Parietal lobe (tissue), 2 donors: ENCODE data around the gene LGALS16. TPM values are rescaled to one million over a fixed set of nuclear protein-coding genes. Genes with fewer than 3 reads are reported as not detected.

Experiments used
- small RNA-seq: library from RNA; depleted of rRNA; stranded (forward); fragments of <200 nt; gene quantifications from one replicate; pipeline ENCODE3, GENCODE V24; 2014; ENCODE audit warnings: low replicate concordance
- total RNA-seq: library from RNA; depleted of rRNA; stranded (reverse); fragments of >200 nt; gene quantifications from one replicate; pipeline ENCODE4 v1.2.3, GENCODE V29; 2014

LGALS16 gene, protein sequence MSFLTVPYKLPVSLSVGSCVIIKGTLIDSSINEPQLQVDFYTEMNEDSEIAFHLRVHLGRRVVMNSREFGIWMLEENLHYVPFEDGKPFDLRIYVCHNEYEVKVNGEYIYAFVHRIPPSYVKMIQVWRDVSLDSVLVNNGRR
- total RNA-seq = not detected

DNA sequence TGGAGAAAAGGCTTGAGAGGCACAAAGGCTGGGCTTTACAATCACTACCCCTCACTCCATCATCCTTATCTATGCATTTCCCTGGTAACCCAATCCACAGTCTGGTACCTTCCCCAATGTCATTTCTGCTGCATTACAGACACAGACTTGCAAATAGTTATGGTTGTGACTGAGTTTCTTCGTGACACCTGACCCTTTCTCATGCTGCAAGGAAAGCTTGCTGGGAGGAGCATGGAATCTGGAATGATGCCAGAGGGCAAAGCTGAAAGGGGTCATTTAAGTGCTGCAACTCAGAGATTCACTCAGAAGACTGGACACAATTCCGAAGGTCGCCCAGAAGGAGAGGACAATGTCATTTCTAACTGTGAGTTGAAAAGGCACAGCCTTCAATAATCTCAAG, at the start of gene LGALS16:
Gene LGALS16 (plus strand): TSS at position 301 of the 400 bp plus-strand sequence. CDS start 49 bp downstream, at position 350.

DNA sequence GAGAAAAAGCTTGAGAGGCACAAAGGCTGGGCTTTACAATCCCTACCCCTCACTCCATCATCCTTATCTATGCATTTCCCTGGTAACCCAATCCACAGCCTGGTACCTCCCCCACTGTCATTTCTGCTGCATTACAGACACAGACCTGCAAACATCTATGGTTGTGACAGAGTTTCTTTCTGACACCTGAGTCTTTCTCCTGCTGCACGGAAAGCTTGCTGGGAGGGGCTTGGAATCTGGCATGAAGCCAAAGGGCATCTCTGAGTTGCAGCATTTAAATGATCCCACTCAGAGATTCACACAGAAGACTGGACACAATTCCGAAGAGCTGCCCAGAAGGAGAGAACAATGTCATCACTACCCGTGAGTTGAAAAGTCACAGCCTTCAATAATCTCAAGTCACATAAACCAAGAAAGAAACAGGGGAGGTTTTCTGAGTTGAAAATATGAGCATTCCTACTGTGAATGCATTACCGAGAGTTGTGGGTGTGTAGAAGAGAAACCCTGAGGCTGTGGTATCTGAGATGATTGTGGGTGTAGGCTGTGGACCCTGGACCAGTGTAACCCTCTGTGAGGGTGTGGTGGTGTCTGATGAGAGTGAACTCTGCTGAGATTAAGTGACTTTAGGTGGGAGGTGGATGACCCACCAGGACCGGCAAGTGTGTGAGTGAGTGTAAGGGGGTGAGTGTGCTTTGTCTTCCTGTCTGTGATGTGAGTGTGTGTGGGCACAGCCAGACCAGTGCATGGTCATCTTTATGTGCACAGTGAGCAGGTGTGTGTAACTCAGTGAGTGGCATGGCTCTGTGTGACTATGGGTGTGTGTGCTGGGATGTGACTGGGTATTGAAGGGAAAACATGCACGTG, 48.7 kb downstream of the LGALS16 start, which contains the start of gene LGALS14:
Gene LGALS14 (plus strand): TSS at position 301 of the 864 bp plus-strand sequence. CDS start 48 bp downstream, at position 349.

Small RNAs within 50 kb of the gene (small RNA-seq; reads per million reads assigned to genes)
- gene AC005176.2 (not detected), gene RPS29P27 (not detected), gene RPS29P30 (not detected)

Other genes starting within 250 kb of the LGALS16 start
- 0.94 TPM for gene ZFP36, start 249.1 kb upstream of the LGALS16 start, total RNA-seq
- gene PLEKHG2, start 243.2 kb upstream of the LGALS16 start, total RNA-seq = 49.1 TPM
- 67.9 TPM for gene RPS16, start 220.0 kb upstream of the LGALS16 start, total RNA-seq
- 70.7 TPM for gene SUPT5H, start 210.3 kb upstream of the LGALS16 start, total RNA-seq
- 41.6 TPM for gene TIMM50, start 175.1 kb upstream of the LGALS16 start, total RNA-seq
- gene DLL3, start 157.0 kb upstream of the LGALS16 start, total RNA-seq = 23.2 TPM
- not detected for gene SELENOV, start 140.8 kb upstream of the LGALS16 start, total RNA-seq
- 15.3 TPM for gene EID2B, start 123.1 kb upstream of the LGALS16 start, total RNA-seq
- 16.9 TPM for gene EID2, start 115.8 kb upstream of the LGALS16 start, total RNA-seq
- gene LGALS13, start 53.4 kb upstream of the LGALS16 start, total RNA-seq = not detected
- not detected for gene LGALS14, start 48.6 kb downstream of the LGALS16 start, total RNA-seq
- gene CLC, start 82.1 kb downstream of the LGALS16 start, total RNA-seq = not detected
- not detected for gene LEUTX, start 122.9 kb downstream of the LGALS16 start, total RNA-seq
- 30.4 TPM for gene DYRK1B, start 178.2 kb downstream of the LGALS16 start, total RNA-seq
- 121 TPM for gene FBL, start 190.5 kb downstream of the LGALS16 start, total RNA-seq